Subcutaneous abdominal adipose tissue (tissue), 5 donors: ENCODE results near the gene SLC9A3.

Source experiments
- H3K27ac ChIP-seq: one replicate; pipeline ENCODE4 v1.7.0; 2013; ENCODE audit warnings: low read depth, mild to moderate bottlenecking, inconsistent platforms, low read length, moderate library complexity
- H3K27me3 ChIP-seq, 5 donors: one replicate each; pipeline ENCODE4 v1.7.0; 2013; ENCODE audit warnings: low read length in 5 of 5, inconsistent platforms in 1 of 5; ENCODE audit not compliant: control insufficient read depth in 5 of 5, insufficient read depth in 4 of 5
- H3K36me3 ChIP-seq, 5 donors: one replicate each; pipeline ENCODE4 v1.7.0; 2013; ENCODE audit warnings: low read length in 5 of 5; ENCODE audit not compliant: control insufficient read depth in 5 of 5, insufficient read depth in 5 of 5
- H3K4me1 ChIP-seq, 5 donors: one replicate each; pipeline ENCODE4 v1.7.0; 2013; ENCODE audit warnings: low read length in 5 of 5, mild to moderate bottlenecking in 3 of 5, moderate library complexity in 1 of 5; ENCODE audit not compliant: control insufficient read depth in 5 of 5, insufficient read depth in 5 of 5
- H3K4me3 ChIP-seq, 5 donors: one replicate each; pipeline ENCODE4 v1.7.0; 2013; ENCODE audit warnings: low read length in 5 of 5, low read depth in 1 of 5
- H3K9ac ChIP-seq, 5 donors: one replicate each; pipeline ENCODE4 v1.7.0; 2013; ENCODE audit warnings: low read length in 5 of 5, mild to moderate bottlenecking in 4 of 5, moderate library complexity in 3 of 5
- H3K9me3 ChIP-seq, 5 donors: one replicate each; pipeline ENCODE4 v1.7.0; 2013; ENCODE audit warnings: low read length in 5 of 5; ENCODE audit not compliant: control insufficient read depth in 5 of 5
- donor health status: healthy.
- donor health status: healthy.
- donor health status: healthy.
- donor health status: healthy.
- donor health status: healthy.

Gene SLC9A3

GRCh38 chr5:556909-557441 is 32.7 kb upstream of the SLC9A3 start:
- H3K27ac ChIP-seq: no peak overlapping the region

GRCh38 chr5:555058-555623 is 30.9 kb upstream of the SLC9A3 start:
- H3K9me3 ChIP-seq: peaks cover 0 to 7% (median 0%) of the 10 kb centered on the region in 5 donors
- no peak overlapping the region for H3K9ac ChIP-seq
- H3K36me3 ChIP-seq: no peaks in the 10 kb centered on the region
- no peak overlapping the region for H3K4me3 ChIP-seq
- no peak overlapping the region for H3K27ac ChIP-seq
- peaks cover 0 to 6% (median 4%) of the 10 kb centered on the region in 5 donors for H3K27me3 ChIP-seq
- peaks cover 0 to 13% (median 9%) of the 10 kb centered on the region in 5 donors for H3K4me1 ChIP-seq

More at GRCh38 chr5:556909-557441, 32.7 kb upstream of the SLC9A3 start:
- Histone ChIP-seq H3K27me3 (peaks cover 0 to 19% (median 5%) of the 10 kb centered on the region in 5 donors), H3K4me1 (peaks cover 0 to 13% (median 9%) of the 10 kb centered on the region in 5 donors), H3K4me3 (no peak overlapping the region), H3K9me3 (no peaks in the 10 kb centered on the region), H3K36me3 (no peaks in the 10 kb centered on the region), H3K9ac (no peak overlapping the region)

- Histone ChIP-seq H3K27me3 (peaks cover 0 to 8% (median 4%) of the 10 kb centered on the region in 5 donors), H3K4me1 (peaks cover 0 to 13% (median 9%) of the 10 kb centered on the region in 5 donors), H3K9me3 (peaks cover 0 to 10% (median 0%) of the 10 kb centered on the region in 5 donors), H3K27ac (no peak overlapping the region), H3K9ac (no peak overlapping the region), H3K4me3 (no peak overlapping the region), H3K36me3 (no peaks in the 10 kb centered on the region)
Measured at GRCh38 chr5:554284-554988, 30.2 kb upstream of the SLC9A3 start.

- Histone ChIP-seq H3K27ac (no peak overlapping the region), H3K9me3 (peaks cover 0 to 10% (median 0%) of the 10 kb centered on the region in 5 donors), H3K4me1 (peaks cover 0 to 13% (median 9%) of the 10 kb centered on the region in 5 donors), H3K36me3 (no peaks in the 10 kb centered on the region), H3K27me3 (peaks cover 0 to 8% (median 4%) of the 10 kb centered on the region in 5 donors), H3K4me3 (no peak overlapping the region), H3K9ac (no peak overlapping the region)
Measured at GRCh38 chr5:553874-554273, 29.6 kb upstream of the SLC9A3 start.

- H3K9ac ChIP-seq: no peak overlapping the region
- H3K36me3 ChIP-seq: no peaks in the 10 kb centered on the region
- no peak overlapping the region for H3K4me3 ChIP-seq
- H3K27me3 ChIP-seq: peaks cover 0 to 18% (median 5%) of the 10 kb centered on the region in 5 donors
- no peak overlapping the region for H3K27ac ChIP-seq
- peaks cover 0 to 10% (median 0%) of the 10 kb centered on the region in 5 donors for H3K9me3 ChIP-seq
- peaks cover 0 to 8% (median 0%) of the 10 kb centered on the region in 5 donors for H3K4me1 ChIP-seq
Measured at GRCh38 chr5:551406-551805, 27.2 kb upstream of the SLC9A3 start.

GRCh38 chr5:549229-549628 is 25.0 kb upstream of the SLC9A3 start:
- H3K36me3 ChIP-seq: no peaks in the 10 kb centered on the region
- no peak overlapping the region for H3K9ac ChIP-seq
- no peak overlapping the region for H3K4me3 ChIP-seq
- H3K27me3 ChIP-seq: peaks cover 5 to 18% (median 6%) of the 10 kb centered on the region in 5 donors
- H3K27ac ChIP-seq: no peak overlapping the region
- H3K9me3 ChIP-seq: peaks cover 0 to 10% (median 0%) of the 10 kb centered on the region in 5 donors
- H3K4me1 ChIP-seq: peaks cover 0 to 12% (median 2%) of the 10 kb centered on the region in 5 donors

GRCh38 chr5:548256-548655 is 24.0 kb upstream of the SLC9A3 start:
- peaks cover 0 to 18% (median 11%) of the 10 kb centered on the region in 5 donors for H3K4me1 ChIP-seq
- H3K27ac ChIP-seq: no peak overlapping the region
- H3K27me3 ChIP-seq: peaks cover 5 to 18% (median 8%) of the 10 kb centered on the region in 5 donors

GRCh38 chr5:547086-547924 is 23.1 kb upstream of the SLC9A3 start:
- peaks cover 5 to 21% (median 12%) of the 10 kb centered on the region in 5 donors for H3K27me3 ChIP-seq
- H3K4me1 ChIP-seq: peaks cover 0 to 18% (median 11%) of the 10 kb centered on the region in 5 donors
- H3K27ac ChIP-seq: no peak overlapping the region
- H3K9me3 ChIP-seq: peaks cover 0 to 10% (median 0%) of the 10 kb centered on the region in 5 donors
- no peak overlapping the region for H3K4me3 ChIP-seq
- H3K9ac ChIP-seq: no peak overlapping the region
- no peaks in the 10 kb centered on the region for H3K36me3 ChIP-seq

More at GRCh38 chr5:548256-548655, 24.0 kb upstream of the SLC9A3 start:
- H3K9me3 ChIP-seq: peaks cover 0 to 10% (median 0%) of the 10 kb centered on the region in 5 donors
- H3K9ac ChIP-seq: no peak overlapping the region
- H3K36me3 ChIP-seq: no peaks in the 10 kb centered on the region
- no peak overlapping the region for H3K4me3 ChIP-seq

- H3K4me3 ChIP-seq: no peak overlapping the region
- H3K4me1 ChIP-seq: peaks cover 0 to 18% (median 11%) of the 10 kb centered on the region in 5 donors
- H3K27ac ChIP-seq: no peak overlapping the region
- H3K9ac ChIP-seq: no peak overlapping the region
- peaks cover 5 to 28% (median 14%) of the 10 kb centered on the region in 5 donors for H3K27me3 ChIP-seq
- H3K36me3 ChIP-seq: no peaks in the 10 kb centered on the region
- peaks cover 0 to 10% (median 0%) of the 10 kb centered on the region in 5 donors for H3K9me3 ChIP-seq
Measured at GRCh38 chr5:546376-546908, 22.2 kb upstream of the SLC9A3 start.
